ENCODE data around the gene SLC38A11. TPM values are rescaled to one million over a fixed set of nuclear protein-coding genes. Genes with fewer than 3 reads are reported as not detected.

SLC38A11 gene
- total RNA-seq, 1 donor from 2014 or later = 0.19 TPM

- no peak for DNase-seq (ENCODE audit: low read depth)
Measured at GRCh38 chr2:164846276-164846675, 109.0 kb downstream of the SLC38A11 start.

Other genes starting within 250 kb of the SLC38A11 start
- gene COBLL1, start 113.7 kb downstream of the SLC38A11 start, total RNA-seq = 2.3 and 5.6 TPM in 2 replicates
- 0.05 TPM in 1 of 2 replicates, not detected in the other for gene SCN3A, start 248.5 kb upstream of the SLC38A11 start, total RNA-seq